SK-N-SH (cell line): Measurements from ENCODE around the gene DSP.

ENCODE experiments used
- CHD2 ChIP-seq: fragments of 150-350 bp; IDR thresholded peaks from 2 replicates; pipeline ENCODE4 v1.6.1; 2018; ENCODE audit warnings: low read length; ENCODE audit not compliant: partially characterized antibody
- EZH2phosphoT487 ChIP-seq: fragments of 200-600 bp; sonication (generic); IDR thresholded peaks from 2 replicates; pipeline ENCODE4 v1.6.1; 2017; ENCODE audit warnings: low read depth, mixed run types, mild to moderate bottlenecking, antibody characterized with exemption, moderate library complexity, borderline replicate concordance
- GATA2 ChIP-seq: sonication (generic); formaldehyde crosslinking; IDR thresholded peaks from 2 replicates; pipeline ENCODE4 v1.5.0; 2020; ENCODE audit warnings: mild to moderate bottlenecking, missing genetic modification reagents
- MEF2A ChIP-seq: IDR thresholded peaks from 2 replicates; pipeline ENCODE4 v1.4.0; 2012; ENCODE audit warnings: low read depth, borderline replicate concordance
- MXI1 ChIP-seq: IDR thresholded peaks from 2 replicates; pipeline ENCODE4 v1.6.1; 2012; ENCODE audit warnings: mild to moderate bottlenecking, low read depth, low read length, improper control_type of control experiment
- POLR2AphosphoS5 ChIP-seq: IDR thresholded peaks from 2 replicates; pipeline ENCODE4 v1.6.1; 2012; ENCODE audit warnings: low read depth, low read length
- RAD21 ChIP-seq: IDR thresholded peaks from 2 replicates; pipeline ENCODE4 v1.6.1; 2012; ENCODE audit warnings: mild to moderate bottlenecking, low read length
- TAF1 ChIP-seq: IDR thresholded peaks from 2 replicates; pipeline ENCODE4 v1.6.1; 2012; ENCODE audit warnings: low read depth, mild to moderate bottlenecking, low read length, moderate library complexity, borderline replicate concordance
- TEAD4 ChIP-seq: IDR thresholded peaks from 2 replicates; pipeline ENCODE4 v1.4.0; 2012; ENCODE audit warnings: mild to moderate bottlenecking, borderline replicate concordance; ENCODE audit not compliant: insufficient read depth
- YY1 ChIP-seq: IDR thresholded peaks from 2 replicates; pipeline ENCODE4 v1.4.0; 2012; ENCODE audit warnings: low read depth, mild to moderate bottlenecking
- TF ChIP-seq, protein P1 (sequence below): fragments of 200-600 bp; sonication (generic); IDR thresholded peaks from 2 replicates; pipeline ENCODE4 v1.6.1; 2017; ENCODE audit warnings: antibody characterized with exemption, mild to moderate bottlenecking, moderate library complexity
- TF ChIP-seq, protein P2 (sequence below): IDR thresholded peaks from 2 replicates; pipeline ENCODE4 v1.4.0; 2012; ENCODE audit warnings: low read depth, borderline replicate concordance
- TF ChIP-seq, protein P3 (sequence below): IDR thresholded peaks from 2 replicates; pipeline ENCODE4 v1.4.0; 2012; ENCODE audit warnings: low read depth

DNA sequence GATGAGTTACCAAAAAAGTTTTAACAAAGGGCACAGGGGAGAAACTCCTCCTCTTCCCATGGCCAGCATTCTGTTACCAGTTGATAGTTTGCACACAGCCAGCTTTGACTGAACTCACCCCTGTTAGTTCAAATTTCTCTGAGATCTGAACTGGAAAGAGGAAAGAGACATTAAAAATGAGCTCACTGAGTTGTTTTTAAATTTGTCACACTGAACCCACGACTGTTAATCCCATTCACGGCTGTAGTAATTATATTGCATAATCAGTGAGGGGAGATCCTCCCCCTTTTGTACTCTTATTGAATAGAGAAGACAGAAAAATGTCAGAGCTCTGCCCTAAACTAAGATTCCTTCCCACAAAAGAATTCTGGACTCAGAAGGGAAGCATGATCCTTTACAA, 17.5 kb upstream of the DSP start:
- TF ChIP-seq RAD21, result no peak
- no peak for TF ChIP-seq MEF2A
- no peak for TF ChIP-seq TAF1
- no peak for TF ChIP-seq EZH2phosphoT487
- no peak for TF ChIP-seq YY1
- TF ChIP-seq, protein P1, sequence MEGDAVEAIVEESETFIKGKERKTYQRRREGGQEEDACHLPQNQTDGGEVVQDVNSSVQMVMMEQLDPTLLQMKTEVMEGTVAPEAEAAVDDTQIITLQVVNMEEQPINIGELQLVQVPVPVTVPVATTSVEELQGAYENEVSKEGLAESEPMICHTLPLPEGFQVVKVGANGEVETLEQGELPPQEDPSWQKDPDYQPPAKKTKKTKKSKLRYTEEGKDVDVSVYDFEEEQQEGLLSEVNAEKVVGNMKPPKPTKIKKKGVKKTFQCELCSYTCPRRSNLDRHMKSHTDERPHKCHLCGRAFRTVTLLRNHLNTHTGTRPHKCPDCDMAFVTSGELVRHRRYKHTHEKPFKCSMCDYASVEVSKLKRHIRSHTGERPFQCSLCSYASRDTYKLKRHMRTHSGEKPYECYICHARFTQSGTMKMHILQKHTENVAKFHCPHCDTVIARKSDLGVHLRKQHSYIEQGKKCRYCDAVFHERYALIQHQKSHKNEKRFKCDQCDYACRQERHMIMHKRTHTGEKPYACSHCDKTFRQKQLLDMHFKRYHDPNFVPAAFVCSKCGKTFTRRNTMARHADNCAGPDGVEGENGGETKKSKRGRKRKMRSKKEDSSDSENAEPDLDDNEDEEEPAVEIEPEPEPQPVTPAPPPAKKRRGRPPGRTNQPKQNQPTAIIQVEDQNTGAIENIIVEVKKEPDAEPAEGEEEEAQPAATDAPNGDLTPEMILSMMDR, result no peak
- TF ChIP-seq, protein P2, sequence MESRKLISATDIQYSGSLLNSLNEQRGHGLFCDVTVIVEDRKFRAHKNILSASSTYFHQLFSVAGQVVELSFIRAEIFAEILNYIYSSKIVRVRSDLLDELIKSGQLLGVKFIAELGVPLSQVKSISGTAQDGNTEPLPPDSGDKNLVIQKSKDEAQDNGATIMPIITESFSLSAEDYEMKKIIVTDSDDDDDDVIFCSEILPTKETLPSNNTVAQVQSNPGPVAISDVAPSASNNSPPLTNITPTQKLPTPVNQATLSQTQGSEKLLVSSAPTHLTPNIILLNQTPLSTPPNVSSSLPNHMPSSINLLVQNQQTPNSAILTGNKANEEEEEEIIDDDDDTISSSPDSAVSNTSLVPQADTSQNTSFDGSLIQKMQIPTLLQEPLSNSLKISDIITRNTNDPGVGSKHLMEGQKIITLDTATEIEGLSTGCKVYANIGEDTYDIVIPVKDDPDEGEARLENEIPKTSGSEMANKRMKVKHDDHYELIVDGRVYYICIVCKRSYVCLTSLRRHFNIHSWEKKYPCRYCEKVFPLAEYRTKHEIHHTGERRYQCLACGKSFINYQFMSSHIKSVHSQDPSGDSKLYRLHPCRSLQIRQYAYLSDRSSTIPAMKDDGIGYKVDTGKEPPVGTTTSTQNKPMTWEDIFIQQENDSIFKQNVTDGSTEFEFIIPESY, result no peak
- no peak for TF ChIP-seq TEAD4
- no peak for TF ChIP-seq POLR2AphosphoS5
- TF ChIP-seq, protein P3, sequence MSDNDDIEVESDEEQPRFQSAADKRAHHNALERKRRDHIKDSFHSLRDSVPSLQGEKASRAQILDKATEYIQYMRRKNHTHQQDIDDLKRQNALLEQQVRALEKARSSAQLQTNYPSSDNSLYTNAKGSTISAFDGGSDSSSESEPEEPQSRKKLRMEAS, result no peak
- no peak for TF ChIP-seq MXI1
- TF ChIP-seq GATA2, result no peak
- TF ChIP-seq CHD2, result no peak
